CD4-positive, alpha-beta T cell (primary cell): Measurements from ENCODE around the gene CCDC28B. TPM values are rescaled to one million over a fixed set of nuclear protein-coding genes. Genes with fewer than 3 reads are reported as not detected.

Source experiments
- ATAC-seq: fragments of 200-7000 bp; cut with Tn5 transposase; one replicate; pipeline ENCODE4 v1.10.0; 2022; ENCODE audit warnings: mild to moderate bottlenecking; ENCODE audit not compliant: poor library complexity
- CTCF ChIA-PET: fragments of 350-600 bp; sonication (Branson Sonifier 250); formaldehyde crosslinking; loops from one replicate; lab custom pipeline; 2021; ENCODE audit warnings: antibody characterized with exemption, inconsistent platforms; lab: Charles Lee
- POLR2A ChIA-PET: fragments of 350-600 bp; sonication (Branson Sonifier 250); formaldehyde crosslinking; loops from one replicate; lab custom pipeline; 2021; ENCODE audit warnings: antibody characterized with exemption, inconsistent platforms; lab: Charles Lee
- DNase-seq, 14 experiments: peaks; one replicate each; pipeline ENCODE4 v3.0.0-alpha.2; 2013 to 2020; ENCODE audit warnings: mixed read lengths in 2 of 14
- H3K27ac ChIP-seq, 2 donors: one replicate each; pipeline versions ENCODE4 v1.5.1 to v1.7.0; 2013; ENCODE audit warnings: low read length in 2 of 2, low read depth in 1 of 2, mild to moderate bottlenecking in 1 of 2
- H3K27me3 ChIP-seq, 2 experiments: 1 replicate in 1 of 2; 2 replicates in 1 of 2; pipeline versions ENCODE4 v1.6.1 to v1.7.0; 2013; ENCODE audit warnings: low read length in 2 of 2, control low read depth in 1 of 2, mild to moderate bottlenecking in 1 of 2, moderate library complexity in 1 of 2; ENCODE audit not compliant: insufficient read depth in 2 of 2, control insufficient read depth in 1 of 2
- H3K36me3 ChIP-seq: one replicate; pipeline ENCODE4 v1.6.1; 2013; ENCODE audit warnings: low read length, control low read depth; ENCODE audit not compliant: insufficient read depth
- H3K4me1 ChIP-seq: one replicate; pipeline ENCODE4 v1.6.1; 2013; ENCODE audit warnings: low read length, control low read depth; ENCODE audit not compliant: insufficient read depth
- H3K4me3 ChIP-seq: one replicate; pipeline ENCODE4 v1.5.1; 2013; ENCODE audit warnings: mild to moderate bottlenecking, low read length, moderate library complexity
- H3K9me3 ChIP-seq, 2 experiments: 1 replicate in 1 of 2; 2 replicates in 1 of 2; pipeline versions ENCODE4 v1.6.1 to v1.7.0; 2013; ENCODE audit warnings: low read length in 2 of 2, mild to moderate bottlenecking in 2 of 2, control low read depth in 1 of 2, moderate library complexity in 1 of 2; ENCODE audit not compliant: control insufficient read depth in 1 of 2, insufficient read depth in 1 of 2
- H3K27ac Mint-ChIP-seq: one replicate; pipeline ENCODE4 v1.8.0; 2020; ENCODE audit warnings: mixed read lengths
- H3K27me3 Mint-ChIP-seq: one replicate; pipeline ENCODE4 v1.8.0; 2021; ENCODE audit warnings: mixed read lengths
- H3K36me3 Mint-ChIP-seq: one replicate; pipeline ENCODE4 v1.8.0; 2021; ENCODE audit warnings: low read depth, mixed read lengths
- H3K4me1 Mint-ChIP-seq: one replicate; pipeline ENCODE4 v1.8.0; 2021; ENCODE audit warnings: low read depth, mixed read lengths
- H3K4me3 Mint-ChIP-seq: one replicate; pipeline ENCODE4 v1.8.0; 2020; ENCODE audit warnings: mild to moderate bottlenecking, mixed read lengths
- H3K9me3 Mint-ChIP-seq: one replicate; pipeline ENCODE4 v1.8.0; 2020; ENCODE audit warnings: mixed read lengths
- intact Hi-C, 2 experiments: fragments of 100-400 bp; cut with DNase I in 1 of 2; cut with micrococcal nuclease in 1 of 2; formaldehyde crosslinking; loops; one replicate each; pipeline versions ENCODE4 v1.15.1 to v1.9.0; 2023 to 2025; cut with DNase I, micrococcal nuclease
- total RNA-seq, 174 experiments: library from RNA in 2 of 174; stranded (reverse) in 2 of 174; gene quantifications; one replicate each; pipeline ENCODE4 v1.2.3 and lab custom pipeline; 2021 to 2026
- TF ChIP-seq, protein P1 (sequence below): fragments of 200-600 bp; IDR thresholded peaks from one replicate; pipeline ENCODE4 v1.8.0; 2022; ENCODE audit warnings: antibody characterized with exemption, mild to moderate bottlenecking

Gene CCDC28B
- total RNA-seq, 2 experiments from 2014 or later, result 4.0 to 5.7 TPM

DNA sequence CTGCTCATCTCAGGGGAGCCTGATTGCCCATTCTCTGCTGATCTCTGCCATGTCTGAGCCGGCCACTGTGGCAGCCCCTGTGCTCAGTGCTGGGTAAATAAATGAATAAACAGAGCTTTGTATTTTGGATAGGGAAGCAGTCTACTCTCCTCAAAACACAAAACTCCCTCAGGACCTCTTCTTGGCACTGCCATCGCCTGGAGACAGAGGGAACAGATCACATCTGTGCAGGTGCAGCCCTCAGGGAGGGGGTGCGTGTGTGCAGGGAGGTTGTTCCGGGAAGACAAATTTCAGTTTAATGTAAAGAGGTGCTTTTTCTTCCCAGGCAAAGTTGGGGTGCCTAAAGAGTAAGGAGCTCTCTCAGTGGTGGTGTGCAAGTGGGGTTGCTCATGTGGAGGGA is 38.9 kb downstream of the CCDC28B start:
- H3K36me3 ChIP-seq, result no peaks in the 10 kb centered on the region
- no peaks in the 10 kb centered on the region for H3K27me3 ChIP-seq
- CTCF ChIA-PET, result interaction anchor here (1.1 to 4.0 kb wide), 9 partner anchors 10 to 133 kb away, joined by 3 to 48 read pairs (median 10); partner anchors contain the start of genes HDAC1 and LCK
- intact Hi-C loops, result loop anchor here in 1 of 2 experiments (5.0 kb wide), 1 partner anchor 173 kb away; no protein-coding TSS in a partner anchor
- Mint-ChIP-seq H3K4me1 (peaks cover 25% of the 10 kb centered on the region), H3K4me3 (peak overlapping the region; percentile 94), H3K9me3 (no peaks in the 10 kb centered on the region), H3K36me3 (peaks cover 4% of the 10 kb centered on the region), H3K27me3 (no peaks in the 10 kb centered on the region), H3K27ac (no peak overlapping the region)
- POLR2A ChIA-PET, result interaction anchor here (2.1 to 21.2 kb wide), 6 partner anchors 10 to 155 kb away, joined by 10 to 543 read pairs (median 22); partner anchors contain the start of genes BSDC1, LCK and MARCKSL1
- no peak overlapping the region for H3K4me3 ChIP-seq
- H3K27ac ChIP-seq, result no peak overlapping the region
- DNase-seq, result no peak
- no peaks in the 10 kb centered on the region for H3K9me3 ChIP-seq
- peaks cover 32% of the 10 kb centered on the region for H3K4me1 ChIP-seq
- no peak for ATAC-seq
- TF ChIP-seq, protein P1, sequence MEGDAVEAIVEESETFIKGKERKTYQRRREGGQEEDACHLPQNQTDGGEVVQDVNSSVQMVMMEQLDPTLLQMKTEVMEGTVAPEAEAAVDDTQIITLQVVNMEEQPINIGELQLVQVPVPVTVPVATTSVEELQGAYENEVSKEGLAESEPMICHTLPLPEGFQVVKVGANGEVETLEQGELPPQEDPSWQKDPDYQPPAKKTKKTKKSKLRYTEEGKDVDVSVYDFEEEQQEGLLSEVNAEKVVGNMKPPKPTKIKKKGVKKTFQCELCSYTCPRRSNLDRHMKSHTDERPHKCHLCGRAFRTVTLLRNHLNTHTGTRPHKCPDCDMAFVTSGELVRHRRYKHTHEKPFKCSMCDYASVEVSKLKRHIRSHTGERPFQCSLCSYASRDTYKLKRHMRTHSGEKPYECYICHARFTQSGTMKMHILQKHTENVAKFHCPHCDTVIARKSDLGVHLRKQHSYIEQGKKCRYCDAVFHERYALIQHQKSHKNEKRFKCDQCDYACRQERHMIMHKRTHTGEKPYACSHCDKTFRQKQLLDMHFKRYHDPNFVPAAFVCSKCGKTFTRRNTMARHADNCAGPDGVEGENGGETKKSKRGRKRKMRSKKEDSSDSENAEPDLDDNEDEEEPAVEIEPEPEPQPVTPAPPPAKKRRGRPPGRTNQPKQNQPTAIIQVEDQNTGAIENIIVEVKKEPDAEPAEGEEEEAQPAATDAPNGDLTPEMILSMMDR, result no peak

DNA sequence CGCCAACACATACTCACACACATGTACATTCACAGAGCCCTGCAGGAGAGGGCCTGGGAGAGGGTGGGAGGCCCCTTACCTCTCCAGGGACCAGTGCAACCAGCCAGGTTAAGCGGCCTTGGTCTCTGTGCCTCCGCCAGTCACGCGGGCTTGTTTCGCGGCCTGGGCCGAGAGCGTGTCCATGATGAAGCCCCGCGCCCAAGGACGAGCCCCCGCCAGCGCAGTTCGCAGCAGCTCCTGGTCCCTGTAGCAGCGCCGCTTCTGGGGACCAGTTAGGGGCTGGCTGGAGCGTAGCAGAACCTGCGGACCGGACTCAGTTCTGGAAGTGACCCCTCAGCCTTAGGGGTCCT is 39.4 kb downstream of the CCDC28B start:
- TF ChIP-seq, protein P1, result no peak
- Mint-ChIP-seq H3K4me1 (peaks cover 25% of the 10 kb centered on the region), H3K27ac (peak overlapping the region; percentile 64), H3K36me3 (peaks cover 4% of the 10 kb centered on the region), H3K4me3 (peak overlapping the region; percentile 94), H3K27me3 (no peaks in the 10 kb centered on the region), H3K9me3 (no peaks in the 10 kb centered on the region)
- Histone ChIP-seq H3K27ac (no peak overlapping the region), H3K4me3 (peak overlapping the region; percentile 90), H3K4me1 (peaks cover 32% of the 10 kb centered on the region), H3K36me3 (no peaks in the 10 kb centered on the region), H3K27me3 (no peaks in the 10 kb centered on the region), H3K9me3 (no peaks in the 10 kb centered on the region)
- ChIA-PET CTCF (interaction anchor here (0.8 to 4.0 kb wide), 22 partner anchors 10 to 132 kb away, joined by 3 to 48 read pairs (median 8); partner anchors contain the start of genes HDAC1, LCK and MARCKSL1), POLR2A (interaction anchor here (0.7 to 21.2 kb wide), 20 partner anchors 8 to 155 kb away, joined by 3 to 543 read pairs (median 7); partner anchors contain the start of genes BSDC1, CCDC28B, HDAC1 and LCK)
- intact Hi-C loops, result loop anchor here (1.0 to 5.0 kb wide), 4 partner anchors 11 to 173 kb away; partner anchors contain the start of gene MARCKSL1 (in 1 of the 2)
- DNase-seq (no peak), ATAC-seq (no peak)

DNA sequence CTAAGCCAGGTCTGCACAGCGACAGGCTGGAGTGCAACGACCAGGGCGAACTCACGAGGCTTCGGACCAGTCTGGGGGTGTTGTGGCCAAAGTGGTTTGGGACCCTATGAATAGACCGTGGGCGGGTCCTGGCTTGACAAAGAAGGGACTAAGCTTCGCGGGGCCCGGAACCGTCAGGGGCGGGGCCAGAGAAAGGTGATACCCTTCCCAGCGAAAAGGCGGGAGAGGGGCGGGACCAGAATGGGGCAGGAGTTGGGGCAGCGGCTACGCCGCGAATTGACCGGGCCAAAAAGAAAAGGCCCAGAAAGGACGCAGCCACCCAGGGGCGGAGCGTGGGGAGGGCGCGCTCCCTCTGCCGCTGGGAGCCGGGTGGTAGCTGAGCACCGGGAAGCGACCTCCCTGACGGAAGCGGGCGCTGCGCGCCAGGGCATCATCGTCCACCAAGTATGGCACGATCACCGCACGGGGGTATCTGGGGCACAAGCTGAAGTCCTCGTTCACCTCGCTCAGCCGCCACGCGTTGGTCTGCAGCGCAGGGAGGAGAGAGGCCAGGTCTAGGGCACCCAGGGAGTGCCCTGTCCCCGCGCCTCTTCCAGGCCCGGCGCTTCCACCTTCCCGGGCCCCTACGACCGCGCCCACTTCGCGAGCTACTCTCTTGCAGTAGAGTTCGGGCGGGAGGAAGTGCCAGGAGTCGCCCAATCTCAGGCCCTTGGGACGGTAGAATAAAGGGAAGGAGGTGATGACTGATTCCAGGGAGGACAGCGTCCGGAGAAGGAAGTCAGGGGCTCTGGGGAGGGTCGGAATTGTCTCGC is 40.0 kb downstream of the CCDC28B start:
- H3K4me1 Mint-ChIP-seq, result peaks cover 25% of the 10 kb centered on the region
- peak overlapping the region; percentile 15 to 50 for H3K27ac ChIP-seq

More for the DNA sequence above, 40.0 kb downstream of the CCDC28B start:
- POLR2A ChIA-PET, result interaction anchor here (0.7 to 21.2 kb wide), 26 partner anchors 9 to 168 kb away, joined by 3 to 543 read pairs (median 6); partner anchors contain the start of genes BSDC1, CCDC28B, HDAC1 and LCK
- intact Hi-C loops, result loop anchor here (1.0 to 5.0 kb wide), 3 partner anchors 10 to 97 kb away; partner anchors contain the start of gene MARCKSL1 (in 1 of the 2)
- Histone ChIP-seq H3K4me3 (peak overlapping the region; percentile 90), H3K4me1 (peaks cover 33% of the 10 kb centered on the region), H3K9me3 (no peaks in the 10 kb centered on the region), H3K27me3 (no peaks in the 10 kb centered on the region), H3K36me3 (no peaks in the 10 kb centered on the region)
- H3K27ac Mint-ChIP-seq, result peak overlapping the region; percentile 64
- peak overlapping the region; percentile 94 for H3K4me3 Mint-ChIP-seq
- DNase-seq, result peak in 13 of 14 experiments; percentile 38 to 86 (median 63)
- peaks cover 4% of the 10 kb centered on the region for H3K36me3 Mint-ChIP-seq
- H3K27me3 Mint-ChIP-seq, result no peaks in the 10 kb centered on the region
- TF ChIP-seq, protein P1, result peak; percentile 52
- ATAC-seq, result peak; percentile 75
- no peaks in the 10 kb centered on the region for H3K9me3 Mint-ChIP-seq
- CTCF ChIA-PET, result interaction anchor here (0.7 to 4.0 kb wide), 27 partner anchors 9 to 146 kb away, joined by 3 to 48 read pairs (median 6); partner anchors contain the start of genes HDAC1, LCK and MARCKSL1
